T-helper 2 cell treated with Interferon-gamma antibody and Interleukin-4, amounts not matched to agents 100 ng/mL and 5 ng/mL, for 36 hours (primary cell): ENCODE results near the gene SELENOP. TPM values are rescaled to one million over a fixed set of nuclear protein-coding genes. Genes with fewer than 3 reads are reported as not detected.
"Not testable (repeated sequence)": the region's sequence is repeated elsewhere in the genome, so short reads cannot be mapped to it uniquely, and the experiment has no call there.

Experiments
- intact Hi-C: fragments of 100-400 bp; cut with micrococcal nuclease; formaldehyde crosslinking; loops from one replicate; pipeline ENCODE4 v1.15.1; 2023
- total RNA-seq: library from RNA; stranded (reverse); gene quantifications from 2 replicates; pipeline ENCODE4 v1.2.3, GENCODE V29; 2022

SELENOP gene, protein sequence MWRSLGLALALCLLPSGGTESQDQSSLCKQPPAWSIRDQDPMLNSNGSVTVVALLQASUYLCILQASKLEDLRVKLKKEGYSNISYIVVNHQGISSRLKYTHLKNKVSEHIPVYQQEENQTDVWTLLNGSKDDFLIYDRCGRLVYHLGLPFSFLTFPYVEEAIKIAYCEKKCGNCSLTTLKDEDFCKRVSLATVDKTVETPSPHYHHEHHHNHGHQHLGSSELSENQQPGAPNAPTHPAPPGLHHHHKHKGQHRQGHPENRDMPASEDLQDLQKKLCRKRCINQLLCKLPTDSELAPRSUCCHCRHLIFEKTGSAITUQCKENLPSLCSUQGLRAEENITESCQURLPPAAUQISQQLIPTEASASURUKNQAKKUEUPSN
- total RNA-seq: 0.07 TPM in 1 of 2 replicates, not detected in the other

DNA sequence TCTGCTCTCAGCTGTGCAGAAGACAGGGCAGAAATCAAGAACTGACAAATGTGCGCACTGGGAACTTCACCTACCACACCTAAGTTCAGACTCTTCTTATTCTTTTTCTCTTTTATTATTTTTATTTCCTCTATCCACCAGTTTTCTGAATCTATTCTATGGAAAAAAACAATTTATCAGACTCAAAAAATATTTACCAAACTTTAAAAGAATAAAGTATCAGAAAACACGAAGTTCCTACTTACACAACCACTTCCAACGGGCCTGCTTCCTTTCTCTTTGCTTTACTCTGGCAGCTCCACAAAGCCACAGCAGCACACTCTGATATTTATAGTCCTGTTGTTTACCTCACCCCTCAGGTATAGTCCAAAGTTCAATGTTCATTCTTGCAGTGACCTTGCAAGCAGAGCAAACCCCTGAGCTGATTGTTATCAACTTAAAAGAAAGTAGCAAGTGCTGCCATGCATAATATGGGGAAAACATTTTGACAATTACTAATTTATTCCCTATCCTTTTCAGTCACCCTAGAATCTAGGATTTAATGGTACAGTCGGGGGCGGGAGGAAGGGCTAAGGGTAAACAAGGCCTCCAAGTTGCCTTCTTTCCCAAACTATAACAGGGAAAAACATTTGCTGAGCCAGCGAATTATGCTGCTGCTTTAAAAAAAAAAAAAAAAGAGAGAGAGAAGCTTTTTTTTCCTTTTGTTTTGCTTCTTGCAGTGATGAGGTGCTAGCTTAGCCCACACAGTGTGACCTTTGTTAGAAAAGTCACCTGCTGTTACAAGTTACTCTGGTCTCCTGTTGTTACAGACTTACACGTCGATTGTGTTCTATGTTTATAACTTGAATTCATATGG, at the start of gene SELENOP:
Gene SELENOP, minus strand, starts transcription at position 302 of the 856 bp plus-strand sequence. CDS start 3,539 bp downstream, outside the sequence.
- intact Hi-C loops: no loop called here

DNA sequence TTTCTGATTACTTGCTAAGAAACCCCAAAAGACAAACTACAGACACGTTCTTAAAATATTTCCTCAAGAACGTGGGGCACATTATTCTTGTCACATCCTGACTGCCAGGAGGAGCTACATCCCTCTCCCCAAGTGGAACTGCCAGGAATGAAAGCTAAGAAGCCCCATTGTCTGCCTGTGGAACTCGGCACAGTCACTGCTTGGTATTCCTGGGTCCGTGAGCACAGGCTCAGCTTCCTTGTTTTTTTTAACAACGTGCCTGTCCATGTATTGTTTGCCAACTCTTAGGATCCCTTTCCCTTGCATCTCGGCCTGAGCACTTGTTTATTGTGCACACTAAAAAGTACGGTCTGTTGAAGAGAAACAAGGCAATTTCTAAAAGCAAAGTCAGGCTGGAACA, 47.0 kb upstream of the SELENOP start:
- intact Hi-C loops: no loop called here

DNA sequence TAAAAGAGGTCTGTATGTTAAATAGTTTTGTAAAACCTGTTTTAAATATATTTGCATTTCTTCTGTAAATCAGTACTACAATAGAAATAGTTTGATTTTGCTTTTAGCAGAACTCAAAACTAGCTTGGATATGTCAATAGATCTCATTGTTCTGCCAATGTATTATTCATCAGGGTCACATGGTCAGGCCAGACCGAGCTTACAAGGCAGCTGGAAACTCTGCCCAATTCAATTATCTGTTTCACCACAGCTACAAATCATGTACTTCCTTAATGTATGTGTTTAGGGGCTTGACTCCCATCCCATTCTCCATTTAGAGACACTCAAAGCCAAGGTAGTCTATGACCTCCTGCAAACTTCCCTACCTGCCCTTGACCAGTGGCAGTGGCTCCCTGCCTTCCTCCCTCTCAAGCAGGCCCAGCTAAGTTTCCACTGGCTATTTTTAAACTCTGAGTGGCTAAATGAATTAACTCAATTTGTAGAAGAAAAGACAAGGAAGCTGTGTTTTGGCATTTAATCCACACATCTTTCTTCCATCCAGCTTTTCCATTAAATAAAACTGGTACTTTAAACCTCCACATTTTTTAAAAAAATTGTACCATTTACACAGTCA, 46.4 kb upstream of the SELENOP start:
- intact Hi-C loops: no loop called here

DNA sequence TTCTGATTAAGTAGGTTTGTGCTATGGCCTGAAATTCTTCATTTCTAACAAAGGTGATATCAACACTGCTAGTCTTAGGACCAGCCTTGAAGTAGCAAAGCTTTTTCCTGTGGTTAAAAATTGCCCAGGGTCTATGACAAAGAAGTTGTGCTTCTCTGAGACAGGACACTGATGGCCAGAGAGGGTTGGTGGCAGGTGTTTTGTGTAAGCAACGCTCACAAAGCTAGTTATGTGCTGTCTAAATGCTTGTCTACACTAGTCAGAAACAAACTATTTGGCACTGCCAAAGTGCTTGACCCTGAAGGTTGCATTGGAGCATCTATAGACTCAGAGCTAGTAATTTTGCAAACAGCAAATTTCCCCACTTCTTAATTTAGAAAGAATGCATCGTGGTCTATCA, 44.1 kb upstream of the SELENOP start:
- intact Hi-C loops: no loop called here

DNA sequence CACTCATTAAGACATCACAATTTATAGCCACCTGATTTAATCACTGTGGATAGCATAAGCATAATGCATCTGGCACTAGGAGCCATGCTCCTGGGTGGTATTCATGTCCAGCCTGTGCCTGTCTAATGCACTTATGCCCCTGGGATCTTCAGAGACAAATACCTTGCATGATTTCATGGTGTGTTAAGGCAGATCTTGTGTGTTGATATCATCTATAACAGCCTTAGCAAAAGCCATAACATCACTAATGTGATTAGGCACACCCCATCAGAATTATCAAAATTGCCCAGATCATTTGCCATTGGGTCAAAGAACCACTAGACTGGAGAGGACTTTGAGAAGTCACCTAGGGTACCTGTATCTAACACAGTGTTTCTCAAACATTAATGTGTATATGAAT, 43.7 kb upstream of the SELENOP start:
- intact Hi-C loops: no loop called here

DNA sequence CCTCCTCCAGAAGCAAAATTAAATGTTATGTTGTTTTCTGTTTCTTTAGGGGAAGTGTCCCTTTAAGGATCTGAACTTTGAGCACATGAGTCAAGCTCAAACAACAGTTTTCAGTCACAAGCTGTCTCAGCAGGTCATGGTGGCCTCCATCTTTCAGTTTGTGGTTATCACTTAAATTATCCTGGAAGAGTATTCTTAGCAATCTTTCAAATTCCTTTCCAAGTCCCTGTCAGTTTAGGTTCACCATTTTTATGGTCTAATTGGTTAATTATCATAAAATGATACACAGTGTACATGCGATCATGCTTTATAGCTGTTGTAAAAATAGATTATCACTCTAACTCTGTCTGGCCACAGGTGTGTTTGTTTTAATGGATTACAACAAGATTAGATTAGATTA, 43.1 kb upstream of the SELENOP start:
- intact Hi-C loops: no loop called here

DNA sequence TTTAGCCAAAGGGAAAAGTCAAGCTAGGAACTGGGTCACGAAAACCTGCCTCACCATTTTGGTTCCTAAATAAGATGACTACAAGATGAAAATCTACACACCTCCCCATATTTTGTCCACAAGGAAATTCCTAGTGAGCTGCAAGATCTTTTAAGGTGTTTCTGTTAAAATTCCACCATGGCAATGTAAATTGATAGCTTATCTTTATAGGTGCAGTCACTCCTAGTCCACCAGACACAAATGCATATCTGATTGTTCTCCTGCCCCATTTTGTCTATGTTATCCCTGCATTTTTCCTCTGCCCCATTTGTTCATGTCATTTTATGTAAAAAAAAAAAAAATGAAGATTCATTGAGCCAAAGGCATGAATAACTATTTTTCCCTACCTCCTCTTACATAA, 41.1 kb upstream of the SELENOP start:
- intact Hi-C loops: no loop called here

DNA sequence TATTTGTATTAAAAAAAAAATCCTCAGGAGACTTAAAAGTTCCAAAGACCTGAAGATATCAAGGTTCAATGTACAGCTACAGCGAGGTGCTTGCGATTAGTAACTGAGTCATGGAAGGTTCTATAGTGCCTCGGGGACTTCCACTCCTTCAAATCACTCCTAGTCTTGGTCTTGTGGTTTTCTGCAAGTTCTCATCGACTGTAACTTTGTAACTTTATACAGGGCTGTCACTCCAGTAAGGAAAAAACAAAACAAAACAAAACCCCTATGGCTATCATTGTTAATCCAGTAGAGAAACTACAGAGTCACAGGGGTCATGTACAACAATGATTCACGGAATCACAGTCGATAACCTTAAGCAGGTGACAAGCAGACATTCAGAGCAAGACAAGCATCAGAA, 39.8 kb upstream of the SELENOP start:
- intact Hi-C loops: no loop called here

DNA sequence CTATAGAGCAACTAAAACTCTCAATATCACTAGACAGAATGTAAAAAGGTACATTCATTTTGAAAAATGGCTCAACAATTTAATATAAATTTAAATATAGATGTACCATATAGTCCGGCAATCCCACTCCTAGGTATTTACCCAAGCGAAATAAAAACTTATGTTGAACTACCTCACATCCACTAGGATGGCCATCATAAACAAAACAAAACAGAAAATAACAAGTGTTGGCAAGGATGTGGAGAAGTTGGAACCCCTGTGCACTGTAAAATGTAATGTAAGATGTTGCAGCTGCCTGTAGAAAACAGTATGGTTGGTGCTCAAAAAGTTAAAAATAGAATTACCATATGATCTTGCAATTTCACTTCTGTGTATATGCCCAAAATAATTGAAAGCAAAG, 36.9 kb upstream of the SELENOP start:
- intact Hi-C loops: no loop called here

DNA sequence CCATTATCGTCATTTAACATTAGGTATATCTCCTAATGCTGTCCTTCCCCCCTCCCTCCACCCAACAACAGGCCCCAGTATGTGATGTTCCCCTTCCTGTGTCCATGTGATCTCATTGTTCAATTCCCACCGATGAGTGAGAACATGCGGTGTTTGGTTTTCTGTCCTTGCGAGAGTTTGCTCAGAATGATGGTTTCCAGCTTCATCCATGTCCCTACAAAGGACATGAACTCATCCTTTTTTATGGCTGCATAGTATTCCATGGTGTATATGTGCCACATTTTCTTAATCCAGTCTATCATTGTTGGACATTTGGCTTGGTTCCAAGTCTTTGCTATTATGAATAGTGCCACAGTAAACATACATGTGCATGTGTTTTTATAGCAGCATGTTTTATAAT, 32.7 kb upstream of the SELENOP start:
- intact Hi-C loops: not testable (repeated sequence)

DNA sequence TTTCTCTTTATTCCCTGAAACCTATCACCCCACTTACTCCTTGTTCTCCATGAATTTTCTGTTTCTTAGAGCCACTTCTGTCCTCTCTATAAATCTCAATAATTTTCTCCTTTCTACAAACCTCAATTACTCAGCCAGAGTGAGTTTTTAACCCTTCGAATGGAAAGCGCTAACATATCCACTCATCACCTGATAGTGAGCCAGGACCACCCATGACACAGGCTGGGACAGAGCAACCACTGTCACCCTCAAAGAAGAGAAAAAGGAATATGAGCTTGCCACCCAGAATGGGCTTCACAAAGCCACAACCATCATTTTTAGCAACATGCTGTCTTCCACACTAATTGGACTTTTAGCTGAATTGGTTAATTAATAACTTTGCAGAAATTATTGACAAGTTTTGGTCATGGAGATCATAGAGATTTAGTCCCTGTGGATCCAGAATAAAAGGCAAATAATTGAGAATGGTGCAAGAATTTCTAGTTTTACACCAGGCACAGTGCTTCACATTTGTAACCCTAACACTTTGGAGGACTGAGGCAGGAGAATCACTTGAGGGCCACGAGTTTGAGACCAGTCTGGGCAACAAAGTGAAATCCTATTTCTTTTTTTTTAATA, 32.1 kb upstream of the SELENOP start:
- intact Hi-C loops: no loop called here

DNA sequence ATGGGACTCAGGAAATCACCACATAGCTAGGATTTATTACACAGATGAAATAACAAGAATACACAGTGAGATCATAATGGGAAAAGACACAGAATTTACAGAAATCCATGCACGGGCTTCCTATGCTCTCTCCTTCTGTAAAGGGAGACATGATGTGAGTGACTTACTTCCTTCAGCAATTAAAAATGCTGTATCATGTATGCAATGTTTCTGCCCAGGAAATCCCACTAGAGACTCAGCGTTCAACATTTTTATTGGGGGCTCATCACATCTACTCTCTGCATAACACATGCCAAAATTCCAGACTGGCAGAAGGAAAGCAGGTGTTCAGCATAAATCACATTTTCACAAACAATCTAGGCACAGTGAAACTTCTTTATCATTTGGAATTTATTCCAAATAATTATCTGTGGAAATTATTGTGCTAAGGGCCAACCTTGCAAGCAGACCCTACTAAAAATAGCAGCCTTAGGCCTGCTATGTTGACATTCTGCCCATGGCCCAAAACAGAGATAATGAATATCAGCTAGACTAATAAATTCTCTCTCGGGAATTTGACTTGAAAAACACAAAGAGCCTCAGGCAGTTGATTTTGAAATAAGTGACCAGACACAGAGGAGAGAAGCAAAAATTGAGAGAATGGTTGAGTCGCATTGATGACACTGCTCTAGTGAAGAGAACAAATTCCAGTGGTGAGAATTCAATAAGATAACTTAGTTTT, 31.4 kb upstream of the SELENOP start:
- intact Hi-C loops: no loop called here

DNA sequence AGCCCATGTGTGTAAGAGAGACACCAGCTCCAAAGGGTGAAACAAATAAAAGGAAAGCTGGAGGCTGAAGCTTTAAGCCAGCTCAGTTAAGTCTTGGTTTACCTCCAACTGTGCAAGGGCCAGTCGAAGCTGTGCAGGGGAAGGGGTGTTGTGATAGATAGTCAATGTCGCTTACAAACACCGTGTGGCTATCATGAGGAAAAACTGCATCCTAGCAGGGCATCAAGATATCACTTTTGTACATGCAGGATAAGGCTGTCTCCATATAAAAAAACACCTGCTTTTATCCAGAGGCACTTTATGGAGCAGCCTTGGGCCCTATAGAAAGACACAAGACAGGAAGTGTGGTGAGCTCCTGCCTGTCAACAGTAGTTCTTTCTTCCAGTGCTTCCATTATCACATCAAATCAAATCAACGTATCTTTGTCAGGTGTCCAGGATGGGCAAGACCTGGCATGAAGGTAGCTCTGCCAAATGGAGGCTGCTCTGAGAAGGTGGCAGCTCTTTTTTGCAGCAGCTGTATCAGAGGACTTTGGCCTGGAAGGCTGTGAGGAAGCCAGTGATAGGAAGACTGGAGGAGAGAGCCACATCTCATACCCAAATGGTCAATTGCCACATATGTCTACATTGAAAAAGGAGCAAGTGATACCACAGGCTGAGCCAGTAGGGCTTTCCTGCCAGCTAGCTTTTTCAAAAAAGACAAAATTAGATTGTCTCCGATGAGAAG, 29.3 kb upstream of the SELENOP start:
- intact Hi-C loops: no loop called here

DNA sequence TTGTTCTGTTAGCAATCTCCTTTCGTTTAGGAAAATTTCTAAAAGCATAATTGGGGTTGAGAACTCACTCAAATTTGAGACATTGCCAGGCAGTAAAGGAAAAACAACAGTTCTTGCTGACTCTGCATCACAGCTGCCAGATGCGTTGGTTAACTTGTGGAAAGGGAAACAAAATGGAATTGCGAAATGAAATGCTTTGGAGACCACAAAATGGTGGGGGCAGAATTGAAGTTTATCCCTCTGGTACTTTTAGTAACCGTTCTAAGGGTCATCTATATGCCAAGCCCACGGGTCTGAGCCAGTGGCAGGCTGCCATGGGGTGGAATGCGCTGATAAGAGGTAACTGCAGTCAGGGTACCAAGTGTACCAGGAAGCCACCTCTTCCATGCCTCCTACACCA, 28.6 kb upstream of the SELENOP start:
- intact Hi-C loops: no loop called here

DNA sequence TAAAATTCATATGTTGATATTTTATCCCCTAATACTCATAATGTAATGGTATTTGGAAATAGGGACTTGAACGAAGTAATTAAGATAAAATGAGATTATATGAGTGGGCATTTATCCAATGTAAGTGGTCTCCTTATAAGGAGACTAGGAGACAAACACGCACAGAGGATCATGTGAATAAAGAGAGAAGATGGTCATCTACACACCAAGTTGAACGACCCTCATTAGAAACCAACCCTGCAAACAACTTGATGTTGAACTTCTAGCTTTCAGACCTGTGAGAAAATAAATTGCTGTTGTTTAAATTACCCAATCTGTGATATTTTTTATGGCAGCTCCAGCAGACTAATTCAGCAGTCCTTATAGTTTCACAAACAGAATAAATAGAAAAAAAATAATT, 27.5 kb upstream of the SELENOP start:
- intact Hi-C loops: no loop called here

DNA sequence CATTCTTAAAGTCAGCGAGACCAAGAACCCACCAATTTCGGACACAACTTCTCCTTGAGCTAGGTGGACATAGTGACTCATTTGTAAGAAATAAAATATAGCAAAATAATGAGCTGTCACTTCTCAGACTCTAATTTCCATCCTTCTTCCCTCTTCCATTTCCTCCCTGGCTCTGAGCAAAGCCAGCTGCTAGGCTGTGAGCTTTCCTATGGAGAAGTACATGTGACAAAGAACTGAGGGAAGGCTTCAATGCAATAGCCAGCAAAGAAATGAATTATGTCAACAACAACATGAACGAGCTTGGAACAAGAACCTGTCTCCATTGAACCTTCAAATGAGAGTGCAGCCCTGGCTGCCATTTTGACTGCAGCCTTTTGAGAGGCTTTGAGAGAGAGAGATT, 25.9 kb upstream of the SELENOP start:
- intact Hi-C loops: no loop called here

DNA sequence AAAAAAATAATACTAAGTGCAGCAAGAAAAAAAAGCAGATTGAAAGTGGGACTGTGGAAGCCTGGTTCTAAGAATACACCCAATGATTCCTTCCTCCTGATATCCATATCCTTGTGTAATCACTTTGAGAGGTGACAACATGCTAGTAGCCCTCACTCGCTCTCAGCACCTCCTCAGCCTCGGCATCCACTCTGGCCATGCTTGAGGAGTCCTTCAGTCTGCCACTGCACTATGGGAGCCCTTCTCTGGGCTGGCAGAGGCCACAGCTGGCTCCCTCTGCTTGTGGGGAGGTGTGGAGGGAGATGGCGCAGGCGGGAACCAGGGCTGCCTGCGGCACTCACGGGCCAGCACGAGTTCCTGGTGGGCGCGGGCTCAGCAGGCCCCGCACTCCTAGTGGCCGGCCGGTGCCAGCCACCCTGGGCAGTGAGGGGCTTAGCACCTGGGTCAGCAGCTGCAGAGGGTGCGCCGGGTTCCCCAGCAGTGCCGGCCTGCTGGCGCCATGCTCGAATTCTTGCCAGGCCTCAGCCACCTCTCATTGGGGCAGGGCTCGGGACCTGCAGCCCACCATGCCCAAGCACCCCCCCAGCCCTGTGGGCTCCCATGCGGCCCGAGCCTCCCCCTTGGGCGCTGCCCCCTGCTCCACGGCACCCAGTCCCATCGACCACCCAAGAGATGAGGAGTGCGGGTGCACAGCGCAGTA, 24.5 kb upstream of the SELENOP start:
- intact Hi-C loops: no loop called here

DNA sequence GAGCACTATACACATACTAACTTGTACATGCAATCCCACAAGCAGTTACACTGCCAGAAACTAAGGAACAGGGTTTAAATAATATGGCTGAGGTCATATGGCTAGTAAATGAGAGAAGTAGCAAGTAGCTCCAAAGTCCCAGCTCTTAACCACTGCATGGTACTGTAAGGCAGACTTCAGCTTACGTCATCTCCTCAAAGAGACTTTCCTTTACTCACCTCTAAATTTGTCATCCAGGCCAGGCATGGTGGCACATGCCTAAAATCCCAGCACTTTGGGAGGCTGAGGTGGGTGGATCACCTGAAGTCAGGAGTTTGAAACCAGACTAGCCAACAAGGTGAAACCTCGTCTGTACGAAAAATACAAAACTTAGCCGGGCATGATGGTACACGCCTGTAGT, 20.4 kb upstream of the SELENOP start:
- intact Hi-C loops: no loop called here

DNA sequence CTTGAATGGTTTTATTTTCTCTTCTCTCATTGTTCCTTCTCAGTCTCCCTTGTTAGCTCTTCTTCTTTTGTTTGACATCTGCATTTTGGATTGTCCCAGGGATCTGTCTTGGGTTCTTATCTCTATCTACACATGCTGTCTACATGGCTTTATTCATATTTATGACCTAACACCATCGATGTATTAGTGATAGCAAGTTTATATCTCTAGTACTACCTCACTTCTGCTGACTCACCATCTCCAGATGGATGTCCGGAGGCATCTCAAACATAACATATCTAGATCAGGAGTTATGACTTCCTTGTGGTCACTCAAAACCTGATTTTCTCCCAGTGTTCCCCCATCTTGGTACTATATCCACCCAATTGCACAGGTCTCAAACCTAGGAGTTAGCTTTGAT, 19.2 kb upstream of the SELENOP start:
- intact Hi-C loops: no loop called here

DNA sequence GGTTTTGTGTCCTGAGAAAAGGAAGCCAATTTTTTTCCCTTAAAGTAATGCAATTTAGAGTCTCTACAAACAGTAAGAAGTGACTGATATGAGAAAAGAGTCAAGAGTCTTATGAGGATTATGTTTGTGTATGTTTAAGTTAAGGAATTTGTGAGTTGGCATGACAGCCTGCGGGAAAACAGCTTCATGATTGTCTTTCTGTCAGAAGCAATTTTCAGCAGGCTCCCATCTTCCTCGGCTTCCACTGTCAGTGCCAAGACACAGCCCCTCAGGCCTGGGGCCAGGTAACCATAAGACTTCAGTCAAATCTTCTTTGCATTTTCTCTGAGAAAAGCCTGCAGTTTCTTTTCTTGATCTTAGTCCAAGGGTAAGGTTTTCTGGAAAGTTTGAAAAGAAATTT, 17.0 kb upstream of the SELENOP start:
- intact Hi-C loops: no loop called here
